ENCODE results near the gene RFWD3.

The RFWD3 gene

DNA sequence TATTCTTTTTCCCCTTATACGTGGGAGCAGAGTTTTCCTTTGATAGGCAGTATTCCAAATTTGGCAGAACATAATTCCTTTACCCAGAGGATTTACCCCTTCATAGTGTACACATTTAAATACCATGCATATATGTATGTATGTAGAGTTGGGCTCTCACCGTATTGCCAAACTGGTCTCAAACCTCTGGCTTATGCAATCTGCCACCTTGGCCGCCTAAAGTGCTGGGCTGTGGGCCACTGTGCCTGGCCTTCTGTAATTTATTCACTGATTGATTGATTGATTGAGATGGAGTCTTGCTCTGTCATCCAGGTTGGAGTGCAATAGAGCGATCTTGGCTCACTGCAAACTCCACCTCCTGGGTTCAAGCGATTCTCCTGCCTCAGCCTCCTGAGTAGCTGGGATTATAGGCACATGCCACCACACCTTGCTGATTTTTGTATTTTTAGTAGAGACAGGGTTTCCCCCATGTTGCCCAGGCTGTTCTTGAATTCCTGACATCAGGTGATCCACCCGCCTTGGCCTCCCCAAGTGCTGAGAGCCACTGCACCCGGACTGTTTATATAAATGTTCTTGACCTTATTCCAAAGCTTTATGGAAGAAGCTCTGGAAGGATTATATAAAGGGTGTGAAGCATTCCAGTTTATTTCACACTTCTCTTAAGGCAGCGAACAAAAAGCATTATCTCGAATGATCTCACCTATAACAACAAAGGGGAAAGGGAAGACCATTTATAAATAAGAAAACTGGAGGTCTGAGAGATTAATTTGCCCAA is 74.6 kb downstream of the RFWD3 start:
- no peak for DNase-seq
- H3K27me3 ChIP-seq (replicated peaks; ENCODE audit: insufficient read depth, low read length) = no peaks in the 10 kb centered on the region
- H3K27ac ChIP-seq (ENCODE audit: low read length) = no peak overlapping the region
- H3K4me2 ChIP-seq (ENCODE audit: low read depth, low read length) = no peak overlapping the region
- H4K20me1 ChIP-seq (ENCODE audit: insufficient read depth, low read length) = no peaks in the 10 kb centered on the region
- H3K36me3 ChIP-seq (replicated peaks; ENCODE audit: insufficient read depth, low read length) = no peaks in the 10 kb centered on the region
- H3K4me1 ChIP-seq (ENCODE audit: low read length) = no peaks in the 10 kb centered on the region
- H3K9me2 ChIP-seq (replicated peaks; ENCODE audit: insufficient read depth, low read length) = no peaks in the 10 kb centered on the region
- no peak overlapping the region for H2AFZ ChIP-seq (ENCODE audit: low read length)
- TF ChIP-seq EZH2 (optimal IDR thresholded peaks at IDR 0.05; ENCODE audit: low read depth, low read length) (no peak), EZH2phosphoT487 (IDR thresholded peaks at IDR 0.05; ENCODE audit: low read length) (no peak)
- TF ChIP-seq, protein P1, sequence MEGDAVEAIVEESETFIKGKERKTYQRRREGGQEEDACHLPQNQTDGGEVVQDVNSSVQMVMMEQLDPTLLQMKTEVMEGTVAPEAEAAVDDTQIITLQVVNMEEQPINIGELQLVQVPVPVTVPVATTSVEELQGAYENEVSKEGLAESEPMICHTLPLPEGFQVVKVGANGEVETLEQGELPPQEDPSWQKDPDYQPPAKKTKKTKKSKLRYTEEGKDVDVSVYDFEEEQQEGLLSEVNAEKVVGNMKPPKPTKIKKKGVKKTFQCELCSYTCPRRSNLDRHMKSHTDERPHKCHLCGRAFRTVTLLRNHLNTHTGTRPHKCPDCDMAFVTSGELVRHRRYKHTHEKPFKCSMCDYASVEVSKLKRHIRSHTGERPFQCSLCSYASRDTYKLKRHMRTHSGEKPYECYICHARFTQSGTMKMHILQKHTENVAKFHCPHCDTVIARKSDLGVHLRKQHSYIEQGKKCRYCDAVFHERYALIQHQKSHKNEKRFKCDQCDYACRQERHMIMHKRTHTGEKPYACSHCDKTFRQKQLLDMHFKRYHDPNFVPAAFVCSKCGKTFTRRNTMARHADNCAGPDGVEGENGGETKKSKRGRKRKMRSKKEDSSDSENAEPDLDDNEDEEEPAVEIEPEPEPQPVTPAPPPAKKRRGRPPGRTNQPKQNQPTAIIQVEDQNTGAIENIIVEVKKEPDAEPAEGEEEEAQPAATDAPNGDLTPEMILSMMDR (IDR thresholded peaks at IDR 0.05; ENCODE audit: low read length) = no peak
- no peak overlapping the region for H3K4me3 ChIP-seq (ENCODE audit: low read length)
- H3K79me2 ChIP-seq (ENCODE audit: low read length) = peaks cover 37% of the 10 kb centered on the region
- no peak overlapping the region for H3K9ac ChIP-seq (ENCODE audit: low read length)
- no peaks in the 10 kb centered on the region for H3F3A ChIP-seq (ENCODE audit: insufficient read depth, low read length)
- H3K9me3 ChIP-seq (replicated peaks; ENCODE audit: insufficient read depth, low read length) = no peaks in the 10 kb centered on the region

DNA sequence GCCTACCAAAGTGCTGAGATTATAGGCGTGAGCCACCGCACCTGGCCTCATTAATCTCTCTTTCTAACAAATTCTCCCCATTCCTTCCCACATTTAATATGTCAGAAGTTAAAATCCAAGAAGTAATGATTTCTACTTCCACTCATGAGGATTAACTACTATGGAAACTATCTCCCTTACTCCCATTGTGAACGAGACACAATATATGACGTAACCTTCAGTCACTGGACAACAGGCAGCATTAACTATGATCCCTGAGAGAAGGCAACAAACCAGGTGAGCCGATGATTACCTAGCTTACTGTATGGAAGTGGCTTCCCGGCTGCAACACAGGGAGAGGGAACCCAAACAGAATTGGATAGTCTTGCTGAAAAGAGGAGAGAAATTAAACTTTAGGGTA is 79.7 kb downstream of the RFWD3 start:
- no peaks in the 10 kb centered on the region for H3K27me3 ChIP-seq (replicated peaks; ENCODE audit: insufficient read depth, low read length)
- H3K36me3 ChIP-seq (replicated peaks; ENCODE audit: insufficient read depth, low read length) = no peaks in the 10 kb centered on the region
- H3F3A ChIP-seq (ENCODE audit: insufficient read depth, low read length) = no peaks in the 10 kb centered on the region
- H3K4me3 ChIP-seq (ENCODE audit: low read length) = no peak overlapping the region
- no peak overlapping the region for H3K4me2 ChIP-seq (ENCODE audit: low read depth, low read length)
- DNase-seq = no peak
- no peaks in the 10 kb centered on the region for H3K9me2 ChIP-seq (replicated peaks; ENCODE audit: insufficient read depth, low read length)
- H4K20me1 ChIP-seq (ENCODE audit: insufficient read depth, low read length) = no peaks in the 10 kb centered on the region
- H3K27ac ChIP-seq (ENCODE audit: low read length) = no peak overlapping the region
- no peaks in the 10 kb centered on the region for H3K9me3 ChIP-seq (replicated peaks; ENCODE audit: insufficient read depth, low read length)
- no peak overlapping the region for H2AFZ ChIP-seq (ENCODE audit: low read length)
- no peak for TF ChIP-seq EZH2 (optimal IDR thresholded peaks at IDR 0.05; ENCODE audit: low read depth, low read length)
- TF ChIP-seq EZH2phosphoT487 (IDR thresholded peaks at IDR 0.05; ENCODE audit: low read length) = no peak
- TF ChIP-seq, protein P1 (IDR thresholded peaks at IDR 0.05; ENCODE audit: low read length) = no peak
- H3K9ac ChIP-seq (ENCODE audit: low read length) = no peak overlapping the region
- H3K79me2 ChIP-seq (ENCODE audit: low read length) = peaks cover 43% of the 10 kb centered on the region
- H3K4me1 ChIP-seq (ENCODE audit: low read length) = no peaks in the 10 kb centered on the region

DNA sequence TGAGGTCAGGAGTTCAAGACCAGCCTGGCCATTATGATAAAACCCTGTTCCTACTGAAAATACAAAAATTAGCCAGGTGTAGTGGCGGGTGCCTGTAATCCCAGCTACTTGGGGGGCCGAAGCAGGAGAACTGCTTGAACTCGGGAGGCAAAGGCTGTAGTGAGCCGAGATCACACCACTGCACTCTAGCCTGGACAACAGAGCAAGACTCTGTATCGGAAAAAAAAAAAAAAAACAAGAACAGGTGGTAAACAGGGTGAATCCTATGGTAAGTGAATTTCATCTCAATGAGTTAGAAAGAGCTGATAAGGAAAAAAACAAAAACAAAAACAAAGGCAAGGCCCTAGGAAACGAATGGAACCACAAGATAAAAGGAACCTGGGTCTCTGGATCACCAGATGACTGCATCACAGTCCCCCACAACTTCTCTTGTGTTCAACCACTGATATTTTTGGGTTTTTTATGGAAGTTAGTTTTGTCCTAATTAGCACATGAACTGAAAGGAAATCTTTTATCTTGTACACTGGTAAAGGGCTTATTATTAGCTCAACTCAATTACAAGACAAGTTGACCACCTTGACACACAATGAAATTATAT is 80.7 kb downstream of the RFWD3 start:
- Histone ChIP-seq H3K9me3 (replicated peaks; ENCODE audit: insufficient read depth, low read length) (no peaks in the 10 kb centered on the region), H3K4me2 (ENCODE audit: low read depth, low read length) (no peak overlapping the region), H3K36me3 (replicated peaks; ENCODE audit: insufficient read depth, low read length) (no peaks in the 10 kb centered on the region), H3K27me3 (replicated peaks; ENCODE audit: insufficient read depth, low read length) (no peaks in the 10 kb centered on the region), H3K9me2 (replicated peaks; ENCODE audit: insufficient read depth, low read length) (no peaks in the 10 kb centered on the region), H3F3A (ENCODE audit: insufficient read depth, low read length) (no peaks in the 10 kb centered on the region), H3K27ac (ENCODE audit: low read length) (no peak overlapping the region), H3K9ac (ENCODE audit: low read length) (no peak overlapping the region), H3K4me1 (ENCODE audit: low read length) (no peaks in the 10 kb centered on the region; the same call in 1 of the 2 replicates), H3K79me2 (ENCODE audit: low read length) (peaks cover 46% of the 10 kb centered on the region), H3K4me3 (ENCODE audit: low read length) (no peak overlapping the region), H2AFZ (ENCODE audit: low read length) (no peak overlapping the region), H4K20me1 (ENCODE audit: insufficient read depth, low read length) (no peaks in the 10 kb centered on the region)
- DNase-seq = no peak
- TF ChIP-seq EZH2phosphoT487 (IDR thresholded peaks at IDR 0.05; ENCODE audit: low read length) = no peak
- TF ChIP-seq, protein P1 (IDR thresholded peaks at IDR 0.05; ENCODE audit: low read length) = no peak
- no peak for TF ChIP-seq EZH2 (optimal IDR thresholded peaks at IDR 0.05; ENCODE audit: low read depth, low read length)
